Right cardiac atrium (tissue), 5 donors: ENCODE data around the gene TMEM79. TPM values are rescaled to one million over a fixed set of nuclear protein-coding genes. Genes with fewer than 3 reads are reported as not detected.

Source experiments
- ATAC-seq, 2 donors: fragments of 200-7000 bp; cut with Tn5 transposase; one replicate each; pipeline versions ENCODE4 v1.8.0 to v1.9.1; 2020; ENCODE audit warnings: moderate library complexity in 2 of 2, mild to moderate bottlenecking in 1 of 2
- DNase-seq, 3 donors: peaks; one replicate each; pipeline ENCODE4 v3.0.0-alpha.2; 2020
- H3K27ac ChIP-seq: one replicate; pipeline ENCODE4 v1.5.1; 2013; ENCODE audit warnings: mild to moderate bottlenecking, low read length, control low read depth, moderate library complexity
- H3K27me3 ChIP-seq: one replicate; pipeline ENCODE4 v1.6.1; 2013; ENCODE audit not compliant: control insufficient read depth, insufficient read depth
- H3K4me1 ChIP-seq: one replicate; pipeline ENCODE4 v1.6.1; 2013; ENCODE audit warnings: low read length; ENCODE audit not compliant: control insufficient read depth, insufficient read depth
- H3K4me3 ChIP-seq: one replicate; pipeline ENCODE4 v1.5.1; 2013; ENCODE audit warnings: low read length, control low read depth
- H3K9me3 ChIP-seq: one replicate; pipeline ENCODE4 v1.6.1; 2013; ENCODE audit warnings: low read length; ENCODE audit not compliant: control insufficient read depth
- WGBS: extraction: QIAGEN DNeasy Blood & Tissue Kit; methylation state at CpG from one replicate; pipeline ENCODE4 v1.1.7; 2013; 5-methylcytosine and 5-hydroxymethylcytosine counted together
- intact Hi-C, 4 donors: fragments of 100-400 bp; cut with DNase I; formaldehyde crosslinking; loops; one replicate each; pipeline versions ENCODE4 v1.11.0 to v1.14.0; 2022 to 2023
- polyA plus RNA-seq: library from polyadenylated mRNA; stranded (reverse); fragments of 200-250 nt; gene quantifications from one replicate; pipeline ENCODE4 v1.2.3, GENCODE V29; 2013
- total RNA-seq, 4 donors: library from RNA; stranded (reverse); fragmentation: NEBNext Ultra II Directional; extraction: Animal tissue kit (Norgen Biotek cat#: 25700); gene quantifications; one replicate each; pipeline ENCODE4 v1.2.1, GENCODE V29; 2021
- donor health status: healthy with polysubstance abuse.
- donor health status: DM: no; HTN: yes; CAD: no.
- donor health status: DM: no; HTN: no; CAD: no.
- donor health status: DM: no; HTN: yes; CAD: no; lungs with severe emphysema.
- donor health status: DM: yes; HTN: yes; CAD: no.

The TMEM79 gene
- total and polyA plus RNA-seq, 5 donors: 0.95 to 2.4 (median 1.9) TPM

- 87% methylated on average over 1 of the region's 1 CpG for WGBS
- no peaks in the 10 kb centered on the region for H3K9me3 ChIP-seq
- DNase-seq: no peak
- H3K4me1 ChIP-seq: peaks cover 16% of the 10 kb centered on the region
- H3K4me3 ChIP-seq: peak overlapping the region; percentile 74
- intact Hi-C loops: no loop called here
- no peak overlapping the region for H3K27ac ChIP-seq
- H3K27me3 ChIP-seq: no peaks in the 10 kb centered on the region
- no peak for ATAC-seq
Measured at GRCh38 chr1:156283521-156283920, 604 bp upstream of the TMEM79 start.

DNA sequence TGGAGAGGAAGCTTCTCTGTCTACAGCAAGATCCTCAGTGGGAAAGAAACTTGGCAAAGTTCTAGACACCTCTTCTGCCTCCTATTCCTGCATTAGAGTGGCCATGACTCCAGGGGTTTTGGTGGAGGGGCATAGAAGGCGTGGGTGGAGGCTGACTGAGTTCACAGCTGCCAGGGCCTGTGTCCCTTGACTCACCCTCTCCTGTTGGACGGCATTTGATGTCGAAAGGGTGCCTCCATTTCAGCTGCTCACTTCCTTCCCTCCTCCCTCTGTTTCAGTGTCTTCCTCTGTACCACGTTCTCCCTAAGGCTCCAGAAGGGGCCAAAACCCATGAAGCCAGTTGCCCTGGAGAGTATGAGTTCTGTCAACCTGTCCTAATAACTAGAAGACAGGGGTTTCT, 632 bp downstream of the TMEM79 start:
- no peaks in the 10 kb centered on the region for H3K9me3 ChIP-seq
- no peak overlapping the region for H3K4me3 ChIP-seq
- no peaks in the 10 kb centered on the region for H3K27me3 ChIP-seq
- no peak for DNase-seq
- H3K4me1 ChIP-seq: peaks cover 16% of the 10 kb centered on the region
- H3K27ac ChIP-seq: no peak overlapping the region
- no peak for ATAC-seq
- 73% methylated on average over 4 of the region's 4 CpGs for WGBS
- intact Hi-C loops: no loop called here

GRCh38 chr1:156285437-156285836, 1.3 kb downstream of the TMEM79 start:
- intact Hi-C loops: no loop called here
- H3K27ac ChIP-seq: no peak overlapping the region
- no peaks in the 10 kb centered on the region for H3K9me3 ChIP-seq
- DNase-seq (no peak), ATAC-seq (no peak)
- no peaks in the 10 kb centered on the region for H3K27me3 ChIP-seq
- H3K4me3 ChIP-seq: no peak overlapping the region
- 89% methylated on average over 21 of the region's 21 CpGs for WGBS
- H3K4me1 ChIP-seq: peaks cover 12% of the 10 kb centered on the region

DNA sequence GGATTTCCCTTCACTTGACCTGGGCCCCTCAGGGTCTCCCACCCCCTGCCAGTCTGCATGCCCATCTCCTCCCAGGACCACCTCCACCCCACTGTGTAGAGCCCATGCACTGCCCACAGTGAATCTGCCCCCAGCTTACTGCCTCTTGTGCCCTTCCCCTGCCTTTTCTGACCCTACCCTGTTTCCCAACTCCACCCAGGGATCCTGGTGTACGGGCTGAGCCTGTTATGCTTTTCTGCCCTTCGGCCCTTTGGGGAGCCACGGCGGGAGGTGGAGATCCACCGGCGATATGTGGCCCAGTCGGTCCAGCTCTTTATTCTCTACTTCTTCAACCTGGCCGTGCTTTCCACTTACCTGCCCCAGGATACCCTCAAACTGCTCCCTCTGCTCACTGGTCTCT, 1.9 kb downstream of the TMEM79 start:
- intact Hi-C loops: no loop called here
- DNase-seq: no peak
- H3K9me3 ChIP-seq: no peaks in the 10 kb centered on the region
- ATAC-seq: no peak
- WGBS: 95% methylated on average over 8 of the region's 8 CpGs
- peaks cover 12% of the 10 kb centered on the region for H3K4me1 ChIP-seq
- no peak overlapping the region for H3K4me3 ChIP-seq
- H3K27me3 ChIP-seq: no peaks in the 10 kb centered on the region
- no peak overlapping the region for H3K27ac ChIP-seq

- DNase-seq: no peak
- Histone ChIP-seq H3K27me3 (no peaks in the 10 kb centered on the region), H3K4me1 (peaks cover 2% of the 10 kb centered on the region), H3K9me3 (no peaks in the 10 kb centered on the region), H3K4me3 (no peak overlapping the region), H3K27ac (no peak overlapping the region)
- no peak for ATAC-seq
- intact Hi-C loops: no loop called here
Measured at GRCh38 chr1:156289857-156290256, 5.7 kb downstream of the TMEM79 start.

GRCh38 chr1:156291226-156292061, 7.3 kb downstream of the TMEM79 start:
- intact Hi-C loops: no loop called here
- 10% methylated on average over 37 of the region's 37 CpGs for WGBS
- Histone ChIP-seq H3K9me3 (no peaks in the 10 kb centered on the region), H3K4me1 (peaks cover 3% of the 10 kb centered on the region), H3K27ac (peak overlapping the region; percentile 37), H3K4me3 (peak overlapping the region; percentile 38), H3K27me3 (no peaks in the 10 kb centered on the region)
- DNase-seq (peak; percentile 94 to 97 (median 97)), ATAC-seq (peak; percentile 96)

DNA sequence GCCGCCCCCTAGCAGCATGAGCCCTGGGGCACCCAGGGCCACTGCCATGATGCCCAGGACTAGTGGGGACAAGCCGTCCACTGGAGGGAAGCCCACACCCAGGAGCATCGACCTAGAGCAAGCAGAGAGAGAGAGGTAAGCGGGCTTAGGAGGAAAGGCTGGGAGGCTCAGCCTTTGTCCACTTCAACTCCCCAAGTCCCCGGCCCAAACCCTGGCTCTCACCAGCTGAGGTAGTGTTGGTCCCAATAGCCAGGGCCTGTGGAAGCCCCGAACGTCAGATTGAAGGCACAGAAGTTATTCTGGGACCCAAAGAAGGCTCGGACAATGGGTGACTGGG, 8.9 kb downstream of the TMEM79 start:
- intact Hi-C loops: no loop called here
- WGBS: 90% methylated on average over 8 of the region's 8 CpGs
- Histone ChIP-seq H3K4me1 (peaks cover 3% of the 10 kb centered on the region), H3K27me3 (no peaks in the 10 kb centered on the region), H3K4me3 (no peak overlapping the region), H3K27ac (no peak overlapping the region), H3K9me3 (no peaks in the 10 kb centered on the region)
- DNase-seq (no peak), ATAC-seq (no peak)

DNA sequence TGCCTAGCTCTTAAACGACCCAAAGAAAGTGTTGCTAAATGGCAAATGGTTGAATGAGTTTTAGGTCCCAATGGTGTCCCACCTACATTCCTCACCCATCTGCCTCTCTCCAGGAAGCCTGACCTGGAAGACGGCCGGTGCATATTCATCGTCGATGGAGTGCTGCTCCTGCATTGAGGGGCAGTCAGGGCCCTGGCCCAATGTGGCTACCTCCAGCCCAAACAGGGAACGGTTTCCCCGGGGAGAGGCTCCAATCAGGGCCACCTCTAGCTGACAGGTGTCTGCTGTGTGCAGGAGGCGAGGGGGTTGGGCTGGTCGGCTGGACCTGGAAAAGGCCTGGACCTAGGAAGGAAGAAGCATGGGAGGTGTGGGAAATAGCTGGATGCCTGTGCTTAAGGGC, 9.8 kb downstream of the TMEM79 start:
- Histone ChIP-seq H3K4me1 (peaks cover 3% of the 10 kb centered on the region), H3K9me3 (no peaks in the 10 kb centered on the region), H3K4me3 (no peak overlapping the region), H3K27me3 (no peaks in the 10 kb centered on the region), H3K27ac (no peak overlapping the region)
- ATAC-seq (no peak), DNase-seq (peak in 1 of 3 donors; percentile 55)
- 90% methylated on average over 9 of the region's 9 CpGs for WGBS
- intact Hi-C loops: no loop called here

DNA sequence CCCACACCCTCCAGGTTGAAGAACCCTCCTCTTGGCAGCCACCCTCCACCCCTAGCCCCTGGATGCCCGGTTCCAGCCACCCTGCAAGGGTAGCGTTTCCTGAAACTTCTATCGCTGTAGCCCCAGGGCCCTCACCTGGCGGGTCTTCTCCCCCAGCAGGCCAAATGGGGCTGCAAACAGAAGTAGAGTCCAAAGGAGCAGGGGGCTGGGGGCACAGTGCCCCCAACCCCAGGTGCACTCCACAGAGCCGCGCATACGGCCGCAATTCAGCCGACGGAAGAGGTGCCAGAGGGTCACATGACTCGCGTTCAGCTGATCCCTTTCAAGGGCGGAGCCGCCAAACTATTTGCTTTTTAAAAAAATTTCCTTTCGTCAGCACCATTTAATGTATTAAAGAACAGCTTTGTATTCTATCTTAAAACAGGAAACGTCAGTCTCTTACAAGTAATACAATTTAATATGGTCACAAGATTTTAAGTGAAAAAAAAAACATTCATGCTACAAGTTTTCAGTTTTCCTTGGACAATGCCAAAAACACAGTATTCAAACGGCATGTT, 11.3 kb downstream of the TMEM79 start, which contains the start of gene GLMP:
Gene GLMP (minus strand): TSS at position 289 of the 557 bp plus-strand sequence. CDS start 34 bp downstream, at position 255.
- ATAC-seq: peak; percentile 46 to 49

DNA sequence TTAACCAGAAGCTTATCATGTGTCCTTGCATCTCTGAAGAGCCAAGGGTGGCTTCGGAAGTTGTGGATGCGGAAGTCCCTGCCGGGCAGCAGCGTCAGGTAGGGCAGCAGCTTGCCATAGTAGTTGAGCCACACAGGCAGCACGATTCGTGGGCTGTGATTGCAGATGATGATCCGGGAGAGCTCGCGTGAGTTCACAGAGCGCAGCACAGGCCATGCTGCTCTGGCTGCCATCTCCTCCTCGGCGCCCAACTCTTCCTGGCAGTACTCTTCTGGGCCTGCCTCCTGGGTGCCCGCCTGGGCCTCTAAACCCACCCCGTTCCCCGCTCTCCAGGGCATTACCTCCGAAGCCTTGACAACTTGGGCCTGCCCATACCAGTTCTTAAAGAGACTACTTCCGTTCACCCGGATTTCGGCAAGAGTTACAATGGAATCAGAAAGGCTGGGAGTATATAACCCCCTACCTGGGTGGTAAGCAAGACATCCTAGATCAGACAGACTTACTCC, 14.8 kb downstream of the TMEM79 start, which contains the start of gene VHLL:
Gene VHLL (minus strand): TSS at position 456 of the 506 bp plus-strand sequence. CDS start 118 bp downstream, at position 338.
- 88% methylated on average over 19 of the region's 19 CpGs for WGBS

More for the DNA sequence above, 11.3 kb downstream of the TMEM79 start, which contains the start of gene GLMP:
- intact Hi-C loops: no loop called here
- peak within 1 kb of the TSS; percentile 1 for H3K27ac ChIP-seq
- H3K4me3 ChIP-seq: peak within 1 kb of the TSS; percentile 64
- peaks cover 3% of the 10 kb centered on the region for H3K4me1 ChIP-seq
- WGBS: under 1% methylated on average over 17 of the region's 17 CpGs
- peak; percentile 75 to 90 (median 83) for DNase-seq
- H3K9me3 ChIP-seq: no peaks in the 10 kb centered on the region
- H3K27me3 ChIP-seq: no peaks in the 10 kb centered on the region

DNA sequence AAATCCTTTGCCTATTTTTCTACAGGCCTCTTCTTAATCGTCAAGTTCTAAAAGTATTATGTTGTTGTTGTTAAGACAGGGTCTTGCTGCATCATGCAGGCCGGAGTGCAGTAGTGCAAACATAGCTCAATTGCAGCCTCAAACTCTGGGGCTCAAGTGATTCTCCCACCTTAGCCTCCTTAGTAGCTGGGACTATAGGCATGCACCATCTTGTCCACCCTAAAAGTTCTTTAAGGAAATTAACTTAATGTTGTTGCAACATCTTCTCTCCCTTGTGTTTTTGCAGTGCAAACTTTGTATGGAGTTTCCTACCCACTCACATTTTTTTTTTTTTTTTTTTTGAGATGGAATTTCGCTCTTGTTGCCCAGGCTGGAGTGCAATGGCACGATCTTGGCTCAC, 19.1 kb downstream of the TMEM79 start:
- no peak overlapping the region for H3K27ac ChIP-seq
- no peaks in the 10 kb centered on the region for H3K9me3 ChIP-seq
- H3K4me3 ChIP-seq: no peak overlapping the region
- no peaks in the 10 kb centered on the region for H3K4me1 ChIP-seq
- no peak for ATAC-seq
- intact Hi-C loops: no loop called here
- DNase-seq: no peak
- WGBS: 99% methylated on average over 4 of the region's 4 CpGs
- H3K27me3 ChIP-seq: no peaks in the 10 kb centered on the region

More for the DNA sequence above, 14.8 kb downstream of the TMEM79 start, which contains the start of gene VHLL:
- Histone ChIP-seq H3K4me3 (no peak within 1 kb of the TSS), H3K27ac (no peak within 1 kb of the TSS), H3K27me3 (no peaks in the 10 kb centered on the region), H3K9me3 (no peaks in the 10 kb centered on the region), H3K4me1 (peaks cover 3% of the 10 kb centered on the region)
- ATAC-seq (no peak), DNase-seq (no peak)
- intact Hi-C loops: no loop called here
